HG03558 (cell line): ENCODE data around the gene ZNF469.
"Not testable (repeated sequence)": the region's sequence is repeated elsewhere in the genome, so short reads cannot be mapped to it uniquely, and the experiment has no call there.

Source experiments
- ATAC-seq: cut with Tn5 transposase; IDR thresholded peaks from one replicate; pipeline ENCODE4 v1.9.1; 2021; ENCODE audit warnings: moderate number of reproducible peaks; ENCODE audit not compliant: unreplicated experiment; ENCODE audit errors: extremely low read depth

The ZNF469 gene

DNA sequence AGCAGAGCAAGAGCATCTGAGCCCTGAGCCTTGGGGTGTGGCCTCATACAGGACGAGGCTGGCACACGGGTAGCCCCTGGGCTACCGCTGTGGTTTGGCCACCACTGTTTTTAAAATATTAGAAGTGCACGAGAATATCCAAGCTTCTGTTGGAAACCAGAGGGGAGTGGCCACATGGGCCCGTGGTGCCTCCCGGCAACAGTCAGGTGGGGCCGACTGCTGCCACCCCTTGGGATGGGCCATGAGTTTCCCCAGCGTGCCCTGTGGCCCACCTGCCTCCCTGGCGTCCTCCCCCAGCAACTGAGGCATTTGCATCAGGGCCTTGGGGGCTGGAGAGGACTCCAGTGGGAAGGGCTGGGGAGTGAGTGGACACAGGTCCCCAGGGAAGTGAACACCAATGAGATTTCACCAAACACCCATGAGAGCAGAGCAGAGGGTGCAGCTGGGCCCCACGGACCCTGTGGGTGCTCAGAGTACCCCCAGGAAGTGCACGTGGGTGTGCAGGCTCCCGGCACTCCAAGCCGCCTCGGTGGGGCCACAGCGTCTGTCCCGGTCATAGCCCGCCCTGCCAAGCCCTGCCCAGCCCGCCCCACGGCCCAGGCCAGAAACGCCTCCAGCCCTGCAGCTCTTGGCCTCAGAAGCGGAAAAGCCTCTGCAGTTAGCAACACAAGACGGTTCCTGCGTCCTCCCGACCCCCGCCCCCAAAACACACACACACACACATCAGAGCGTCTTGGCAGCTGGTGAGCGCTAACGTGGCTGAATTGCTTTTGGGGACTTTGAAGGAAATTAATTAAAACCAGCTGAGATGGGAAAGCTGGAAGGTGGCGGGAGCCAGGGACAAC, 22.7 kb downstream of the ZNF469 start:
- ATAC-seq: no peak

DNA sequence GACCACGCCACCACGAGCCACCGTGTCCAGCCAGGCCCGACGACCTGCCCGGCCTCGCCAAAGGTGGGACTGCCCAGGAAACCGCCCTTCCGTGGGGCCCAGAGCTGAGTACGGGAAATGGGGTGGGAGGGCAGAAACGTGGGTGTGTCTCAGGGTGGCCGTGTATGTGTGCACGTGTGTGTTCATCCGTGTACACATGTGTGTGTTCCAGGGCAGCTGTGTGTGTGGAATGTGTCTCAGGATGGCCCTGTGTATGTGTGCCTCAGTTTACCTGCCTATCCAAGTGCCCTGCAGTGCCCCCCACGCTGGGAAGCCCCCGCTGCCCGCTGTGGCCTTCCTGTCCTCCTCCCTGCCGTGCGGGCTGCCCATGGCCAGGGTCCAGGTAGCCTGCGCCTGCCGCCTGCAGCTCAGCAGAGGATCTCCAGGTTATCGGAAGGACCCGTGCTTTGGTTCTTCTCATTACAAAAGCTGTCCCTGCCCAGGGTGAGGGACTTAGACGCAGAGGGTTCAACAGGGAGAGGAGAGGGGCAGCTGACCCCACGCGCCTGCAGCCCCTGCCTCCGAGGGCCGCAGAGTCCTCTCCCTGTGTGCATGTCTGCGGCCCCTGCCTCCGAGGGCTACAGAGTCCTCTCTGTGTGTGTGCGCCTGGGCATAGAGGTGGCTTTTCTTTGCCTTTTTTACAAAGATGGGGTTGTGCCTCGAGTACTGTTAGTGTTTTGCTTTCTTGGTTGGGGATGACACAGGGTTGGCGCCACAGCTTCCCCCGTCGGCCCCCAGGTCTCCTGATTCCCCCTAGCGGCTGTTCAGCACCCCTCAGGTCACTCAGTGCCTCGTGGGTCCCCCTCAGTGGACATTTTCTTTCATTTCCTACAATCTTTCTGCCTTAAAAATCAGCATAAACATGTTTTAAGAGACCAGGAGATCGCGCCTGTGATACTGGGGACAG, 23.6 kb downstream of the ZNF469 start:
- ATAC-seq: no peak

GRCh38 chr16:88407042-88407420, 24.3 kb downstream of the ZNF469 start:
- no peak for ATAC-seq

GRCh38 chr16:88407807-88408206, 25.0 kb downstream of the ZNF469 start:
- ATAC-seq: no peak

- no peak for ATAC-seq
Measured at GRCh38 chr16:88408561-88409142, 25.9 kb downstream of the ZNF469 start.

GRCh38 chr16:88409296-88410065, 26.7 kb downstream of the ZNF469 start:
- ATAC-seq: no peak

GRCh38 chr16:88410297-88410968, 27.7 kb downstream of the ZNF469 start:
- ATAC-seq: not testable (repeated sequence)

DNA sequence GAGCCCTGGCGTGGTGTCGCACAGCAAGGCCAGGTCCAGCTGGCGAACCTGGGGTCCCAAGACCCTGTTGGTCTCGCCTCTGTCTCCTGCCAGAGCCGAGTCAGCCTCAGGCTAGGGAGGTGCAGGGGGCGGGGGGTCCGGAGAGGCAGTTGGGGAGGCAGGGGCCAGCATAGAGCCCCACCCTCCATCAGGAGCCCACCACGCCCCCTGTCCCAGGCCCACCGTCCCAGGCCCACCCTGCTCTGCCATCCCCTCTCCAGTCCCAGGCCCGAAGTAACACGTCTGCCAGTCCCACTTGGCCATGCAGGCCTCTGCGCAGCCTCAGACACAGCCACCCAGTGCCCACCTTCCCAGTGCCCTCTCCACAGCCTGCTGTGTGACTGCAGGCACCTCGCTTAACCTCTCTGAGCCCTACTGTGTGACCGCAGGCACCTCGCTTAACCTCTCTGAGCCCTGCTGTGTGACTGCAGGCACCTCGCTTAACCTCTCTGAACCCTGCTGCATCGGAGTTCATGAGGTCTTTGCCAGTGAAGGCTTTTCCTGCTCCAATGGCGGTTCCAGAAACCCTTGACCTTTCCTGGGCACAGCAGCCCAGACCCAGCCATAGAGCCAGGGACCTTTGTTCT, 29.3 kb downstream of the ZNF469 start:
- no peak for ATAC-seq

- no peak for ATAC-seq
Measured at GRCh38 chr16:88412766-88413165, 30.0 kb downstream of the ZNF469 start.

DNA sequence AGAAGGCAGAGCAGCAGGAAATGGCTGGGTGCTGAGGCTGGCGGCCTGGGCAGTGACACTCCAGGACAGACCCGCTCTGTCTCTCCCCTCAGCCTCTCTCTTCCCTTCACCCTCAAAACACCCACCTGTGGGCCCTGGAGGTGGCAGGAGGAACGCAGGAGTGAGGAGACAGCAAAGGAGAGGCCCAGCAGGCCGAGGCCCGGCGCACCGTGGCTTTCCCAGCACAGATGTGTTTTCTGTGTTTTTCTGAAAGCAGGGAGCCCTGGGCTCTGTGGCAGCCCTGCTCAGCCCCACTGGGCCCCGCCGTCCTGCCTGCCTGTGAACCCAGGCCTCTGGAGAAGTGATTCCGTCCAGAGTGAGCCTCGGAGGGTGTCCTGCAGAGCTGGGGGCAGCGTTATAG, 30.5 kb downstream of the ZNF469 start:
- no peak for ATAC-seq

DNA sequence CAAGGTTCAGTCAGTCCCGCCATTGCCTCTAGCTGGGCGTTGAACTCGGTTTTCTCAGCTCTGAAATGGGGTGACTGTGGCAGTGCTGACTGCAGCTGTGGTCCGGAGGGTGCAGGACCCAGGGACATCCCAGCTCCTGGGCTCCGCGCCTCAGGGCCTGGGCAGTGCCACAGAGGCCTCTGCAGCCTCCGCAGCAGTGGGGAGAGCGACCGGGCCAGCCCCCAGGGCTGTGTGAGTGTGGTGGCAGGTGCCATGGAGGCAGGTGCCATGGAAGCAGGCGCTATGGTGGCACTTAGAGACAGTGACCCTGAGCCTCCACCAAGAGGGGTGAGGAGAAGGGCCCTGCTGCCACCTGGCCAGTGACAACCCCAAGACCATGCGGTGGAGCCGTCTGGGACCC, 30.9 kb downstream of the ZNF469 start:
- ATAC-seq: no peak

DNA sequence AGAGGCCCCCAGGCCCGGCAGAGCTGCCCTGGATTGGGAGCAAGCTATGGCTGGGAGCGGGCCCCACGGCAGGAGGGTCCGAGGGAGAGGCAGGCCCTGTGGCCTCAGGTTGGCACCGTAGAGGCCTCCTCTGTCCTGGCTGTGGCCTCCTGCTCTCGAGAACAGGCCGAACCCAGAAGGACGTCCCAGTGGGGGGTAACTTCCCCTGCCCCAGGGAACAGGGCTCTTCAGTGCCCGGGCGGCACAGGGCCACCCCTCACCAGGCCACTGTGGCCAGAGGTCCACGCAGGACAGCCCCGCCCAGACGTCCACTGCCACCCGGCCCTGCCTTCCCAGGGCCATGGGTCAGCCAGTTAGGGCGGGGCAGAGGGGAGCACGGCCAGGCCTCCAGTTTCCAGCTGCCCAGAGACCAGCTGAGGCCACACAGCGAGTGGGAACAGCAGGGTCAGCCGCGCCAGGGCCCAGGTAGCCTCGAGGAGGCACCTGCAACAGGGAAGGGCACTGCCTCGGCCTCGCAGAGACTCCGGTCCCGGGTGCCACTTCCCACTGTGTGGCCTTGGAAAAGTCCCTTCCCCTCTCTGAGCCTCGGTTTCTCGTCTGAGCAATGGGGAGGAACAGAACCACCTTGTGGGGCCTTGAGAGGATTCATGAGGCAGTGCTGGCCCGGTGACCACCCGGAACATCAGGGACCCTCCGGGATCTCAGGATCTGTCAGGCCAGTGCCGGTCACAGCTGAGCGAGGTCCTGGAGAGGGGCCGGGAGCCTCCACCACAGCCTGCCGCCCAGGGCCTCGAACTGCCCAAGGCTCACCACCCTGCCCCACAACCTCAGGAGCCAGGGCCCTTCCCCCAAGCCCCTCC, 32.0 kb downstream of the ZNF469 start:
- ATAC-seq: no peak

DNA sequence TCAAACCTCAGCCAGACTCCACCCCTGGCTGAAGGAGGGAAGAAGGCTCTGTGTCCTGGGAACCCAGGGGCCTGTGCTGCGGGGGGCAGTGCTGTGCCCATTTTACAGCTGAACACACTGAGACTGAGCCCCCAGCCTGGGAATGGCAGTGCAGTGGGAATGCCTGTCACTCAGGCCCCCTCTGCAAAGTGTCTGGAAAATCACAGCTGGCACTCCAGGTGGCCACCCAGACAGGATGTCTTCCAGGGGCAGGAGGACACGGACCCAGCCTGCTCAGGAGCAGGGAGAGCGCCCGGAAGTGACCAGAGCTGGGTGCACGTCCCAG, 32.6 kb downstream of the ZNF469 start:
- no peak for ATAC-seq

GRCh38 chr16:88415713-88416323, 33.1 kb downstream of the ZNF469 start:
- ATAC-seq: no peak

DNA sequence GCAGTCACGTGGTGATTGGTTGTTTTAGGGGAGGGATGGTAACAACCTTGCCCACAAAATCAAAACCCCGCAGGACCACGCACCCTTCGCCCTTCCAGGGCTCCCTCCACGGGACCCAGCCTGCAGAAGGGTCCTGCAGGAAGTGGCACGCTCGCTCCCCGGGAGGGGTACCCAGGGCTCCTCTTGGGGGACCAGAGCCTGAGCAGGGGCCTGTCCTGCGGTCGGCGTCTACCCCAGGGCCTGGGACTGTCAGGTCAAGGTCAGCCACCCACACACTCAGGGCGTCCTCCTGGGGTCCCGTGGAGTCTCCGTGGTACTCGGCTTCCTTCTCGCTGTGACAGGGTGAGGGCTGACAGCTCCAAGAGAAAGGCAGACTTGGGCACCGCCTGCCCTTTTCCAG, 33.9 kb downstream of the ZNF469 start:
- no peak for ATAC-seq

GRCh38 chr16:88417684-88418476, 35.1 kb downstream of the ZNF469 start:
- ATAC-seq: no peak

DNA sequence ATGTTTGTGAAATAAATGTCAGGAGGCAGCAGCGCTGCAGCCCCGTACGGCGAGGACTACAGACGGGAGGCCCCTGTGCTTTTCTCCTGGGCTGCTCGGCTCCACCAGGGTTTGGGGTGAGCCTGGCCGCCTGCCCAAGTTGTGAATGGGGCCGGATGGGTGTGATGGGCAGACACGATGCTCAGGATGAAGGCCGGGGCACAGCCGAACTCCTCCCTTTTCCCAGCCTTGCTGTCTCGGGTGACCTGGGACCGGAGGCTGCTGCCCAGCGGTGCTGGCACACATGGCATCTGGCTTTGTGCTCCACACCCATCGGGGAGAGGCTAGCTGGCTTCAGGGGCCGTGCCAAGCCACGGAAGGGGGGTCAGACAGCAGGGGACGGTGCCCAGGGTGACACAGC, 36.1 kb downstream of the ZNF469 start:
- no peak for ATAC-seq
